HCT116 (cell line): ENCODE data around the gene COBL. TPM values are rescaled to one million over a fixed set of nuclear protein-coding genes. Genes with fewer than 3 reads are reported as not detected.

Experiments
- ATAC-seq: fragments of 200-7000 bp; cut with Tn5 transposase; 2 replicates; pipeline ENCODE4 v1.9.1; 2020; ENCODE audit warnings: mild to moderate bottlenecking, moderate library complexity
- BruUV-seq: library from RNA; stranded (reverse); fragments of 400-500 nt; replicated peaks from 2 replicates; lab custom pipeline; 2021; lab: Mats Ljungman, UMichigan
- CTCF ChIA-PET: fragments of 300-600 bp; sonication (Branson Sonifier 250); formaldehyde crosslinking; loops from one replicate; lab custom pipeline; 2021; ENCODE audit warnings: antibody characterized with exemption; lab: Charles Lee
- POLR2A ChIA-PET: fragments of 300-600, 350-600 bp; sonication (Branson Sonifier 250); formaldehyde crosslinking; loops from one replicate; lab custom pipeline; 2021; ENCODE audit warnings: antibody characterized with exemption; lab: Charles Lee
- RAD21 ChIA-PET, 2 experiments: fragments of 300-600 bp; sonication (Branson Sonifier 250); formaldehyde crosslinking; loops; one replicate each; lab custom pipeline; 2023; ENCODE audit warnings: low total read pairs in 2 of 2; ENCODE audit not compliant: uncharacterized antibody in 2 of 2, unreplicated experiment in 2 of 2, low non-redundant PET in 1 of 2; lab: Charles Lee
- DNase-seq: peaks from one replicate; pipeline ENCODE4 v3.0.0-alpha.2; 2010; ENCODE audit warnings: low read depth, low spot score
- H2AFZ ChIP-seq: fragments of 200-600 bp; shearing (Covaris generic), sonication (generic); 2 replicates; pipeline ENCODE4 v1.6.1; 2017; ENCODE audit warnings: low read depth, mixed run types, mixed read lengths, antibody characterized with exemption, low read length; ENCODE audit not compliant: poor library complexity, severe bottlenecking
- H3K27ac ChIP-seq: 2 replicates; pipeline ENCODE4 v1.5.1; 2012; ENCODE audit warnings: low read depth, low read length
- H3K27me3 ChIP-seq: fragments of 200-600 bp; sonication (generic); 2 replicates; pipeline ENCODE4 v1.6.1; 2016; ENCODE audit warnings: mixed run types, low read length, mixed read lengths; ENCODE audit not compliant: insufficient read depth
- H3K36me3 ChIP-seq, 2 experiments: fragments of 200-500 bp in 1 of 2; fragments of 200-600 bp in 1 of 2; sonication (Bioruptor generic) in 1 of 2; sonication (generic) in 1 of 2; 2 replicates each; pipeline versions ENCODE4 v1.5.1 to v1.6.1; 2014 to 2016; ENCODE audit warnings: low read length in 2 of 2, inconsistent platforms in 1 of 2, mixed read lengths in 1 of 2, mixed run types in 1 of 2; ENCODE audit not compliant: insufficient read depth in 2 of 2, control insufficient read depth in 1 of 2
- H3K4me1 ChIP-seq, 2 experiments: fragments of 200-600 bp in 1 of 2; sonication (generic) in 1 of 2; 2 replicates each; pipeline versions ENCODE4 v1.5.1 to v1.6.1; 2012 to 2017; ENCODE audit warnings: low read length in 2 of 2, inconsistent platforms in 1 of 2, mild to moderate bottlenecking in 1 of 2, mixed read lengths in 1 of 2, mixed run types in 1 of 2, moderate library complexity in 1 of 2; ENCODE audit not compliant: insufficient read depth in 2 of 2, control insufficient read depth in 1 of 2
- H3K4me2 ChIP-seq: fragments of 200-600 bp; sonication (generic); 2 replicates; pipeline ENCODE4 v1.6.1; 2017; ENCODE audit warnings: mixed run types, low read length, mixed read lengths
- H3K4me3 ChIP-seq, 2 experiments: fragments of 200-600 bp in 1 of 2; sonication (generic) in 1 of 2; replicated peaks in 1 of 2; 2 replicates each; pipeline ENCODE4 v1.5.1; 2011 to 2016; ENCODE audit warnings: low read length in 2 of 2, control low read depth in 1 of 2, low read depth in 1 of 2, mild to moderate bottlenecking in 1 of 2, mixed read lengths in 1 of 2, mixed run types in 1 of 2
- H3K79me2 ChIP-seq: fragments of 200-600 bp; sonication (generic); 2 replicates; pipeline ENCODE4 v1.6.1; 2017; ENCODE audit warnings: mild to moderate bottlenecking, mixed run types, low read length, moderate library complexity, mixed read lengths; ENCODE audit not compliant: insufficient read depth
- H3K9ac ChIP-seq: fragments of 200-600 bp; sonication (generic); 2 replicates; pipeline ENCODE4 v1.6.1; 2016; ENCODE audit warnings: low read length, mixed read lengths
- H3K9me2 ChIP-seq: fragments of 200-600 bp; sonication (generic), shearing (Covaris generic); 2 replicates; pipeline ENCODE4 v1.6.1; 2017; ENCODE audit warnings: mixed run types, mild to moderate bottlenecking, moderate library complexity; ENCODE audit not compliant: insufficient read depth
- H3K9me3 ChIP-seq, 2 experiments: fragments of 200-500 bp in 1 of 2; fragments of 200-600 bp in 1 of 2; sonication (Bioruptor generic) in 1 of 2; sonication (generic) in 1 of 2; 2 replicates each; pipeline ENCODE4 v1.6.1; 2014 to 2017; ENCODE audit warnings: low read length in 2 of 2, mixed read lengths in 2 of 2, inconsistent platforms in 1 of 2, low read depth in 1 of 2, mild to moderate bottlenecking in 1 of 2, mixed run types in 1 of 2, moderate library complexity in 1 of 2; ENCODE audit not compliant: control insufficient read depth in 1 of 2, insufficient read depth in 1 of 2
- H4K20me1 ChIP-seq: fragments of 200-600 bp; sonication (generic), shearing (Covaris generic); 2 replicates; pipeline ENCODE4 v1.6.1; 2017; ENCODE audit warnings: mixed run types, mild to moderate bottlenecking, moderate library complexity; ENCODE audit not compliant: insufficient read depth
- CEBPB ChIP-seq: IDR thresholded peaks from 2 replicates; pipeline ENCODE4 v1.6.1; 2012; ENCODE audit warnings: low read depth
- EZH2phosphoT487 ChIP-seq: fragments of 200-600 bp; IDR thresholded peaks from 2 replicates; pipeline ENCODE4 v1.6.1; 2018; ENCODE audit warnings: antibody characterized with exemption, borderline replicate concordance
- FOSL1 ChIP-seq: IDR thresholded peaks from 2 replicates; pipeline ENCODE4 v1.6.1; 2012; ENCODE audit warnings: low read depth
- POLR2A ChIP-seq: IDR thresholded peaks from 2 replicates; pipeline ENCODE4 v1.7.0; 2011; ENCODE audit warnings: borderline replicate concordance; ENCODE audit not compliant: insufficient read depth, insufficient read length; ENCODE audit errors: extremely low read depth
- POLR2AphosphoS5 ChIP-seq: IDR thresholded peaks from 2 replicates; pipeline ENCODE4 v1.6.1; 2011; ENCODE audit warnings: mild to moderate bottlenecking, low read depth, low read length, moderate library complexity
- RAD21 ChIP-seq: IDR thresholded peaks from 2 replicates; pipeline ENCODE4 v1.6.1; 2012; ENCODE audit warnings: low read depth, mild to moderate bottlenecking
- SIN3A ChIP-seq: IDR thresholded peaks from 2 replicates; pipeline ENCODE4 v1.6.1; 2012; ENCODE audit warnings: low read depth
- SP1 ChIP-seq: IDR thresholded peaks from 2 replicates; pipeline ENCODE4 v1.6.1; 2012; ENCODE audit warnings: low read depth
- SRF ChIP-seq: IDR thresholded peaks from 2 replicates; pipeline ENCODE4 v1.6.1; 2012; ENCODE audit warnings: low read depth
- TCF7L2 ChIP-seq: IDR thresholded peaks from 2 replicates; pipeline ENCODE4 v1.7.0; 2011; ENCODE audit warnings: borderline replicate concordance, inconsistent platforms; ENCODE audit not compliant: insufficient read depth, insufficient read length; ENCODE audit errors: extremely low read depth
- ZNF274 ChIP-seq: fragments of 200-500 bp; sonication (Bioruptor generic); IDR thresholded peaks from 2 replicates; pipeline ENCODE4 v1.6.1; 2014; ENCODE audit warnings: mild to moderate bottlenecking, low read depth, low read length, inconsistent platforms
- intact Hi-C: fragments of 100-400 bp; cut with micrococcal nuclease; formaldehyde crosslinking; loops from 2 replicates; pipeline ENCODE4 v1.10.0; 2022
- total RNA-seq: library from RNA; stranded (reverse); gene quantifications from one replicate; pipeline ENCODE4 v1.2.1, GENCODE V29; 2021; ENCODE audit not compliant: unreplicated experiment
- TF ChIP-seq, protein P1 (sequence below): IDR thresholded peaks from 2 replicates; pipeline ENCODE4 v1.6.1; 2012

The COBL gene
- total RNA-seq, 1 experiment from 2014 or later = 19.3 TPM

DNA sequence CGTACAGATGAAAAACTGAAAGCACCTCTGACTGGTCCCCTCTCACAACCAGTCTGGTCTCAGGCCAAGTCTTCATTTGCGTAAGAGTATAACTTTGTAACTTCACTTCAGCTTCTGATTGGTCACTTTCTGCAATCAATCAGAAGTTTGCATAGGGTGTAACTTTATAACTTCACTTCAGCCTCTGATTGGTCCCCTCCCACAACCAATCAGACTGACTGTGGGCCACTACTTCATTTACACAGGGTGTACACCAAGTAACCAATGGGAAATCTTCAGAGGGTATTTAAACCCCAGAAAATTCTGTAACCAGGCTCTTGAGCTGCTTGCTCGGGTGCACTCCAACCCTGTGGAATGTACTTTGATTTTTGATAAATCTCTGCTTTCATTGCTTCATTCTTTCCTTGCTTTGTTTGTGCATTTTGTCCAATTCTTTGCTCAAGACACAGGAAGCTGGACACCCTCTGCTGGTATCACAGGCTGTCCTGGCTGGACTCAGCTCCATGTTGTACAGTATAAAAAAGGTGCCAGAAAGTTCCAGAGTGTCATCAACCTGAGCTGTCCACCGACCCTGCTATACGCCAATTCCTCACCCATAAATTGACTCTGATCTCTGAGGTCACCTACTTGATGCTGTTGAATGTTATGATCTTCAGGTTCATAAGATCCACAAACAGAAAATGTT is 74.5 kb downstream of the COBL start:
- Histone ChIP-seq H2AFZ (no peak overlapping the region), H3K36me3 (no peaks in the 10 kb centered on the region), H4K20me1 (no peaks in the 10 kb centered on the region), H3K9ac (no peak overlapping the region), H3K9me3 (no peaks in the 10 kb centered on the region), H3K4me2 (no peak overlapping the region), H3K4me3 (no peak overlapping the region), H3K27ac (no peak overlapping the region), H3K79me2 (no peaks in the 10 kb centered on the region), H3K27me3 (no peaks in the 10 kb centered on the region), H3K4me1 (no peaks in the 10 kb centered on the region), H3K9me2 (no peaks in the 10 kb centered on the region)
- no TSS peak for BruUV-seq
- ATAC-seq (peak; percentile 38; the same call in 1 of the 2 replicates), DNase-seq (no peak)
- intact Hi-C loops = no loop called here
- ChIA-PET POLR2A (no interaction called here), RAD21 (no interaction called here), CTCF (interaction anchor here (1.2 kb wide), 2 partner anchors 17 to 81 kb away, joined by 3 read pairs; no protein-coding TSS in a partner anchor)
- TF ChIP-seq SP1 (no peak), SIN3A (no peak), FOSL1 (no peak), SRF (no peak), RAD21 (no peak)

DNA sequence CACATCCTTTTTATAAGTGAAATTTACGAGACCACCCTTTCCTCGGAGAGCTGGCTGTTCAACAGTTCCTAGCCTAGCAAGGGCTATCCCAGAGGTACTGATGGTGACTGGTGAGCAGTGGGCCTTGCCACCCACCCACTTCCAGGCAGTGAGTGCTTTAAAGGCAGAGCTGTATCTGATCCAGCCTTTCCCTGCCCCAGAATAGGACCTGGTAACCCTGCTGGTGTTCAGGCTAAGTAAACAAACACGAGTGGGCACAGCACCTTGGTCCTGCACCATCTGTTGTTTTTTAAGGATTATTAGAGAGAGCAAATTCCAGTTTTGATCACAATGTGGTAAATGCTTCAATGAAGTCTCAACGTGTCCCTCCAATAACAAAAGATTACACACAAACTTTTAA is 75.7 kb downstream of the COBL start:
- CTCF ChIA-PET = no interaction called here

More for the DNA sequence above, 75.7 kb downstream of the COBL start:
- Histone ChIP-seq H4K20me1 (no peaks in the 10 kb centered on the region), H3K9me2 (no peaks in the 10 kb centered on the region), H3K27me3 (no peaks in the 10 kb centered on the region), H3K4me2 (no peak overlapping the region), H3K36me3 (no peaks in the 10 kb centered on the region), H3K27ac (no peak overlapping the region), H3K4me3 (no peak overlapping the region), H2AFZ (no peak overlapping the region), H3K9me3 (no peaks in the 10 kb centered on the region), H3K79me2 (no peaks in the 10 kb centered on the region), H3K9ac (no peak overlapping the region), H3K4me1 (no peaks in the 10 kb centered on the region)
- POLR2A ChIA-PET = no interaction called here
- TF ChIP-seq ZNF274 (no peak), POLR2AphosphoS5 (no peak), RAD21 (no peak), TCF7L2 (no peak), CEBPB (no peak), POLR2A (no peak), EZH2phosphoT487 (no peak)
- TF ChIP-seq, protein P1, sequence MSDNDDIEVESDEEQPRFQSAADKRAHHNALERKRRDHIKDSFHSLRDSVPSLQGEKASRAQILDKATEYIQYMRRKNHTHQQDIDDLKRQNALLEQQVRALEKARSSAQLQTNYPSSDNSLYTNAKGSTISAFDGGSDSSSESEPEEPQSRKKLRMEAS = no peak
- DNase-seq (no peak), ATAC-seq (no peak)
- RAD21 ChIA-PET = no interaction called here
- BruUV-seq = no TSS peak
- intact Hi-C loops = no loop called here
